HCT116 (cell line): Measurements from ENCODE around the gene SLK. TPM values are rescaled to one million over a fixed set of nuclear protein-coding genes. Genes with fewer than 3 reads are reported as not detected.

Experiments
- ATAC-seq: fragments of 200-7000 bp; cut with Tn5 transposase; 2 replicates; pipeline ENCODE4 v1.9.1; 2020; ENCODE audit warnings: mild to moderate bottlenecking, moderate library complexity
- BruUV-seq: library from RNA; stranded (reverse); fragments of 400-500 nt; replicated peaks from 2 replicates; lab custom pipeline; 2021; lab: Mats Ljungman, UMichigan
- CTCF ChIA-PET: fragments of 300-600 bp; sonication (Branson Sonifier 250); formaldehyde crosslinking; loops from one replicate; lab custom pipeline; 2021; ENCODE audit warnings: antibody characterized with exemption; lab: Charles Lee
- POLR2A ChIA-PET: fragments of 300-600, 350-600 bp; sonication (Branson Sonifier 250); formaldehyde crosslinking; loops from one replicate; lab custom pipeline; 2021; ENCODE audit warnings: antibody characterized with exemption; lab: Charles Lee
- RAD21 ChIA-PET, 2 experiments: fragments of 300-600 bp; sonication (Branson Sonifier 250); formaldehyde crosslinking; loops; one replicate each; lab custom pipeline; 2023; ENCODE audit warnings: low total read pairs in 2 of 2; ENCODE audit not compliant: uncharacterized antibody in 2 of 2, unreplicated experiment in 2 of 2, low non-redundant PET in 1 of 2; lab: Charles Lee
- DNase-seq: peaks from one replicate; pipeline ENCODE4 v3.0.0-alpha.2; 2010; ENCODE audit warnings: low read depth, low spot score
- H2AFZ ChIP-seq: fragments of 200-600 bp; shearing (Covaris generic), sonication (generic); 2 replicates; pipeline ENCODE4 v1.6.1; 2017; ENCODE audit warnings: low read depth, mixed run types, mixed read lengths, antibody characterized with exemption, low read length; ENCODE audit not compliant: poor library complexity, severe bottlenecking
- H3K27ac ChIP-seq: 2 replicates; pipeline ENCODE4 v1.5.1; 2012; ENCODE audit warnings: low read depth, low read length
- H3K27me3 ChIP-seq: fragments of 200-600 bp; sonication (generic); 2 replicates; pipeline ENCODE4 v1.6.1; 2016; ENCODE audit warnings: mixed run types, low read length, mixed read lengths; ENCODE audit not compliant: insufficient read depth
- H3K36me3 ChIP-seq, 2 experiments: fragments of 200-500 bp in 1 of 2; fragments of 200-600 bp in 1 of 2; sonication (Bioruptor generic) in 1 of 2; sonication (generic) in 1 of 2; 2 replicates each; pipeline versions ENCODE4 v1.5.1 to v1.6.1; 2014 to 2016; ENCODE audit warnings: low read length in 2 of 2, inconsistent platforms in 1 of 2, mixed read lengths in 1 of 2, mixed run types in 1 of 2; ENCODE audit not compliant: insufficient read depth in 2 of 2, control insufficient read depth in 1 of 2
- H3K4me1 ChIP-seq, 2 experiments: fragments of 200-600 bp in 1 of 2; sonication (generic) in 1 of 2; 2 replicates each; pipeline versions ENCODE4 v1.5.1 to v1.6.1; 2012 to 2017; ENCODE audit warnings: low read length in 2 of 2, inconsistent platforms in 1 of 2, mild to moderate bottlenecking in 1 of 2, mixed read lengths in 1 of 2, mixed run types in 1 of 2, moderate library complexity in 1 of 2; ENCODE audit not compliant: insufficient read depth in 2 of 2, control insufficient read depth in 1 of 2
- H3K4me2 ChIP-seq: fragments of 200-600 bp; sonication (generic); 2 replicates; pipeline ENCODE4 v1.6.1; 2017; ENCODE audit warnings: mixed run types, low read length, mixed read lengths
- H3K4me3 ChIP-seq, 2 experiments: fragments of 200-600 bp in 1 of 2; sonication (generic) in 1 of 2; replicated peaks in 1 of 2; 2 replicates each; pipeline ENCODE4 v1.5.1; 2011 to 2016; ENCODE audit warnings: low read length in 2 of 2, control low read depth in 1 of 2, low read depth in 1 of 2, mild to moderate bottlenecking in 1 of 2, mixed read lengths in 1 of 2, mixed run types in 1 of 2
- H3K79me2 ChIP-seq: fragments of 200-600 bp; sonication (generic); 2 replicates; pipeline ENCODE4 v1.6.1; 2017; ENCODE audit warnings: mild to moderate bottlenecking, mixed run types, low read length, moderate library complexity, mixed read lengths; ENCODE audit not compliant: insufficient read depth
- H3K9ac ChIP-seq: fragments of 200-600 bp; sonication (generic); 2 replicates; pipeline ENCODE4 v1.6.1; 2016; ENCODE audit warnings: low read length, mixed read lengths
- H3K9me2 ChIP-seq: fragments of 200-600 bp; sonication (generic), shearing (Covaris generic); 2 replicates; pipeline ENCODE4 v1.6.1; 2017; ENCODE audit warnings: mixed run types, mild to moderate bottlenecking, moderate library complexity; ENCODE audit not compliant: insufficient read depth
- H3K9me3 ChIP-seq, 2 experiments: fragments of 200-500 bp in 1 of 2; fragments of 200-600 bp in 1 of 2; sonication (Bioruptor generic) in 1 of 2; sonication (generic) in 1 of 2; 2 replicates each; pipeline ENCODE4 v1.6.1; 2014 to 2017; ENCODE audit warnings: low read length in 2 of 2, mixed read lengths in 2 of 2, inconsistent platforms in 1 of 2, low read depth in 1 of 2, mild to moderate bottlenecking in 1 of 2, mixed run types in 1 of 2, moderate library complexity in 1 of 2; ENCODE audit not compliant: control insufficient read depth in 1 of 2, insufficient read depth in 1 of 2
- H4K20me1 ChIP-seq: fragments of 200-600 bp; sonication (generic), shearing (Covaris generic); 2 replicates; pipeline ENCODE4 v1.6.1; 2017; ENCODE audit warnings: mixed run types, mild to moderate bottlenecking, moderate library complexity; ENCODE audit not compliant: insufficient read depth
- CBX3 ChIP-seq: IDR thresholded peaks from 2 replicates; pipeline ENCODE4 v1.6.1; 2012; ENCODE audit warnings: low read depth
- CTCF ChIP-seq, 3 experiments: fragments of 200-600 bp in 1 of 3; sonication (generic) in 1 of 3; IDR thresholded peaks in 2 of 3; conservative IDR thresholded peaks in 1 of 3; 2 replicates each; pipeline ENCODE4 v1.5.1; 2012 to 2017; ENCODE audit warnings: low read depth in 2 of 3, low read length in 2 of 3, antibody characterized with exemption in 1 of 3, borderline replicate concordance in 1 of 3, control low read depth in 1 of 3, mild to moderate bottlenecking in 1 of 3, mixed read lengths in 1 of 3, mixed run types in 1 of 3, moderate library complexity in 1 of 3; ENCODE audit not compliant: insufficient read depth in 1 of 3
- ELF1 ChIP-seq: IDR thresholded peaks from 2 replicates; pipeline ENCODE4 v1.6.1; 2012; ENCODE audit warnings: low read depth, borderline replicate concordance
- MAX ChIP-seq: IDR thresholded peaks from 2 replicates; pipeline ENCODE4 v1.6.1; 2012
- POLR2A ChIP-seq: IDR thresholded peaks from 2 replicates; pipeline ENCODE4 v1.7.0; 2011; ENCODE audit warnings: borderline replicate concordance; ENCODE audit not compliant: insufficient read depth, insufficient read length; ENCODE audit errors: extremely low read depth
- RAD21 ChIP-seq: IDR thresholded peaks from 2 replicates; pipeline ENCODE4 v1.6.1; 2012; ENCODE audit warnings: low read depth, mild to moderate bottlenecking
- YY1 ChIP-seq: IDR thresholded peaks from 2 replicates; pipeline ENCODE4 v1.6.1; 2011; ENCODE audit warnings: low read length, low read depth, moderate library complexity, mild to moderate bottlenecking; ENCODE audit not compliant: insufficient replicate concordance; ENCODE audit errors: extremely low read depth
- intact Hi-C: fragments of 100-400 bp; cut with micrococcal nuclease; formaldehyde crosslinking; loops from 2 replicates; pipeline ENCODE4 v1.10.0; 2022
- total RNA-seq: library from RNA; stranded (reverse); gene quantifications from one replicate; pipeline ENCODE4 v1.2.1, GENCODE V29; 2021; ENCODE audit not compliant: unreplicated experiment
- TF ChIP-seq, protein P1 (sequence below): IDR thresholded peaks from 2 replicates; pipeline ENCODE4 v1.6.1; 2011; ENCODE audit warnings: mild to moderate bottlenecking, low read length, moderate library complexity; ENCODE audit not compliant: insufficient replicate concordance; ENCODE audit errors: extremely low read depth
- TF ChIP-seq, protein P2 (sequence below): IDR thresholded peaks from 2 replicates; pipeline ENCODE4 v1.6.1; 2012; ENCODE audit warnings: low read depth

Gene SLK
- total RNA-seq, 1 experiment from 2014 or later, result 44.2 TPM

DNA sequence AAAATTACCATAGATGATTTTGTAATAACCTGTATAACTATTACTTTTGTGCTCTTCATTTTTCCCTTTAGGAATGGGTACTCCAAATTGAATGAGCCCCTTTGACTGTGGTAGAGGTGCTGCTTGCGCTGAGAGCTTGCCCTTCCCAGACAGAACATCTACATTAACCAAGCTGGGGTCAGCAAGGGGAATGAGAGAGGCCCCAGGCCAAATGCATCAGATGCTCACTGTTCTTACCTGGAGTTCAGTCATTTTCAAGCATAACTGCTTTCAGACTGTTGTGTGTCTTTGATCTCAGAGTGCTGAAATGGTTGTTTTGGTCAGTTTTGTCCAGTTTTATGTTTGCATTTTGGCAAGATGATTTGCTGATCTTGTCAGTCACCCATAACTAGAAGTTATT lies 41.3 kb upstream of the SLK start (continued):
- TF ChIP-seq, protein P1, sequence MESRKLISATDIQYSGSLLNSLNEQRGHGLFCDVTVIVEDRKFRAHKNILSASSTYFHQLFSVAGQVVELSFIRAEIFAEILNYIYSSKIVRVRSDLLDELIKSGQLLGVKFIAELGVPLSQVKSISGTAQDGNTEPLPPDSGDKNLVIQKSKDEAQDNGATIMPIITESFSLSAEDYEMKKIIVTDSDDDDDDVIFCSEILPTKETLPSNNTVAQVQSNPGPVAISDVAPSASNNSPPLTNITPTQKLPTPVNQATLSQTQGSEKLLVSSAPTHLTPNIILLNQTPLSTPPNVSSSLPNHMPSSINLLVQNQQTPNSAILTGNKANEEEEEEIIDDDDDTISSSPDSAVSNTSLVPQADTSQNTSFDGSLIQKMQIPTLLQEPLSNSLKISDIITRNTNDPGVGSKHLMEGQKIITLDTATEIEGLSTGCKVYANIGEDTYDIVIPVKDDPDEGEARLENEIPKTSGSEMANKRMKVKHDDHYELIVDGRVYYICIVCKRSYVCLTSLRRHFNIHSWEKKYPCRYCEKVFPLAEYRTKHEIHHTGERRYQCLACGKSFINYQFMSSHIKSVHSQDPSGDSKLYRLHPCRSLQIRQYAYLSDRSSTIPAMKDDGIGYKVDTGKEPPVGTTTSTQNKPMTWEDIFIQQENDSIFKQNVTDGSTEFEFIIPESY, result no peak
- TF ChIP-seq CBX3 (no peak), RAD21 (no peak), MAX (no peak)

DNA sequence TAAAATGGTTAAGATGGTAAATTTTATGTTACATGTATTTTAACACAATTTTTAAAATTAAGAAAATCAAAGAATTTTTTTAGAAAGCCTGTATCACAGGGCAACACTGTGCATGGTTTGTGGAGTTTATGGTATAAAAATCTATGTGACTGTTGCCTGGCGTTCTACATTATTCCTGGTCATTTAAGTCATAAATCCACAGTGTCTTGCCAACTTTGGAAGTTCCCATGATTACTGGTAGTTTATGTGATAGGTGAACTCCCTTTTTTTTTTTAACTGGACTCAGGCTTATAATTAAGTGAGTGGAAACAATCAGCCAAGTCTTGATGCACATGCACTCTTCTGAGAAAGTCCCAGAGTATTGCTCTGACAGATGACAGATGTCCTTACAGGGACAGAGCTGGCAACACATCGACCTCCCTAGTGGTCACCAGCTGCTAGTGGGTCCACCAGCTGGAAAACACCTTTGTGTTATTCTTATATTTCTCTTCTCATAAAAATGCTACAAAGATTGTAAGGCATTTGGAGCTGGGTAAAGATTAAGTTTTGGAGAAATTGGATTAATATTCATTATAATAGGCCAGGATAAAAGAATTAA lies 40.1 kb upstream of the SLK start:
- no peaks in the 10 kb centered on the region for H3K27me3 ChIP-seq
- no peak overlapping the region for H3K9ac ChIP-seq
- H4K20me1 ChIP-seq, result no peaks in the 10 kb centered on the region
- TF ChIP-seq YY1, result no peak
- 0 out of 2 replicates have a peak, but pooled peaks have one; percentile 2 for TF ChIP-seq RAD21
- TF ChIP-seq ELF1, result no peak
- TF ChIP-seq POLR2A, result no peak
- TF ChIP-seq, protein P2, sequence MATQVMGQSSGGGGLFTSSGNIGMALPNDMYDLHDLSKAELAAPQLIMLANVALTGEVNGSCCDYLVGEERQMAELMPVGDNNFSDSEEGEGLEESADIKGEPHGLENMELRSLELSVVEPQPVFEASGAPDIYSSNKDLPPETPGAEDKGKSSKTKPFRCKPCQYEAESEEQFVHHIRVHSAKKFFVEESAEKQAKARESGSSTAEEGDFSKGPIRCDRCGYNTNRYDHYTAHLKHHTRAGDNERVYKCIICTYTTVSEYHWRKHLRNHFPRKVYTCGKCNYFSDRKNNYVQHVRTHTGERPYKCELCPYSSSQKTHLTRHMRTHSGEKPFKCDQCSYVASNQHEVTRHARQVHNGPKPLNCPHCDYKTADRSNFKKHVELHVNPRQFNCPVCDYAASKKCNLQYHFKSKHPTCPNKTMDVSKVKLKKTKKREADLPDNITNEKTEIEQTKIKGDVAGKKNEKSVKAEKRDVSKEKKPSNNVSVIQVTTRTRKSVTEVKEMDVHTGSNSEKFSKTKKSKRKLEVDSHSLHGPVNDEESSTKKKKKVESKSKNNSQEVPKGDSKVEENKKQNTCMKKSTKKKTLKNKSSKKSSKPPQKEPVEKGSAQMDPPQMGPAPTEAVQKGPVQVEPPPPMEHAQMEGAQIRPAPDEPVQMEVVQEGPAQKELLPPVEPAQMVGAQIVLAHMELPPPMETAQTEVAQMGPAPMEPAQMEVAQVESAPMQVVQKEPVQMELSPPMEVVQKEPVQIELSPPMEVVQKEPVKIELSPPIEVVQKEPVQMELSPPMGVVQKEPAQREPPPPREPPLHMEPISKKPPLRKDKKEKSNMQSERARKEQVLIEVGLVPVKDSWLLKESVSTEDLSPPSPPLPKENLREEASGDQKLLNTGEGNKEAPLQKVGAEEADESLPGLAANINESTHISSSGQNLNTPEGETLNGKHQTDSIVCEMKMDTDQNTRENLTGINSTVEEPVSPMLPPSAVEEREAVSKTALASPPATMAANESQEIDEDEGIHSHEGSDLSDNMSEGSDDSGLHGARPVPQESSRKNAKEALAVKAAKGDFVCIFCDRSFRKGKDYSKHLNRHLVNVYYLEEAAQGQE, result no peak
- TF ChIP-seq MAX, result no peak
- TF ChIP-seq CTCF (IDR thresholded peaks at IDR 0.05 in 2 of 3, conservative IDR thresholded peaks at IDR 0.05 in 1 of 3; ENCODE audit: borderline replicate concordance in 1 of 3, insufficient read depth in 1 of 3, low read depth in 2 of 3, low read length in 2 of 3), result peak in 2 of 3 experiments; percentile 52 to 55; a peak in 4 of 6 replicates
- CTCF ChIA-PET, result no interaction called here
- no peaks in the 10 kb centered on the region for H3K9me3 ChIP-seq
- no peaks in the 10 kb centered on the region for H3K36me3 ChIP-seq
- no peaks in the 10 kb centered on the region for H3K9me2 ChIP-seq
- no peak overlapping the region for H3K27ac ChIP-seq
- POLR2A ChIA-PET, result interaction anchor here (0.7 to 1.1 kb wide), 2 partner anchors 9 to 10 kb away, joined by 4 read pairs; no protein-coding TSS in a partner anchor
- peak overlapping the region; percentile 14 for H2AFZ ChIP-seq
- H3K4me1 ChIP-seq, result peaks cover 2 to 22% of the 10 kb centered on the region in 2 experiments; a peak in 3 of 4 replicates
- intact Hi-C loops, result no loop called here
- H3K4me3 ChIP-seq, result no peak overlapping the region
- no TSS peak for BruUV-seq
- RAD21 ChIA-PET, result no interaction called here
- DNase-seq (no peak), ATAC-seq (peak; percentile 53; the same call in 1 of the 2 replicates)
- H3K79me2 ChIP-seq, result no peaks in the 10 kb centered on the region
- no peak overlapping the region for H3K4me2 ChIP-seq
